ENCODE measurements around the gene PIP4K2A. TPM values are rescaled to one million over a fixed set of nuclear protein-coding genes. Genes with fewer than 3 reads are reported as not detected.

PIP4K2A gene
- total RNA-seq, 1 donor from 2014 or later, result 22.4 TPM

GRCh38 chr10:22727112-22727511, 12.7 kb upstream of the PIP4K2A start:
- Mint-ChIP-seq H3K27me3 (no peaks in the 10 kb centered on the region), H3K36me3 (ENCODE audit: insufficient read depth) (no peaks in the 10 kb centered on the region), H3K4me3 (ENCODE audit: low read depth) (no peak overlapping the region), H3K9me3 (ENCODE audit: low read depth) (no peaks in the 10 kb centered on the region), H3K27ac (no peak overlapping the region), H3K4me1 (ENCODE audit: low read depth) (no peaks in the 10 kb centered on the region)
- no peak for TF ChIP-seq CTCF (IDR thresholded peaks at IDR 0.05; ENCODE audit: unreplicated experiment)
- no peak for DNase-seq (ENCODE audit: low spot score, unreplicated experiment)

GRCh38 chr10:22724773-22725172, 10.4 kb upstream of the PIP4K2A start:
- no peak overlapping the region for H3K27ac Mint-ChIP-seq
- DNase-seq (ENCODE audit: low spot score, unreplicated experiment), result no peak
- no peak for TF ChIP-seq CTCF (IDR thresholded peaks at IDR 0.05; ENCODE audit: unreplicated experiment)
- H3K4me1 Mint-ChIP-seq (ENCODE audit: low read depth), result no peaks in the 10 kb centered on the region
- H3K27me3 Mint-ChIP-seq, result no peaks in the 10 kb centered on the region
- no peaks in the 10 kb centered on the region for H3K9me3 Mint-ChIP-seq (ENCODE audit: low read depth)
- no peaks in the 10 kb centered on the region for H3K36me3 Mint-ChIP-seq (ENCODE audit: insufficient read depth)
- no peak overlapping the region for H3K4me3 Mint-ChIP-seq (ENCODE audit: low read depth)

- H3K9me3 Mint-ChIP-seq (ENCODE audit: low read depth), result no peaks in the 10 kb centered on the region
- H3K27ac Mint-ChIP-seq, result no peak overlapping the region
- DNase-seq (ENCODE audit: low spot score, unreplicated experiment), result no peak
- no peak overlapping the region for H3K4me3 Mint-ChIP-seq (ENCODE audit: low read depth)
- TF ChIP-seq CTCF (IDR thresholded peaks at IDR 0.05; ENCODE audit: unreplicated experiment), result no peak
- no peaks in the 10 kb centered on the region for H3K36me3 Mint-ChIP-seq (ENCODE audit: insufficient read depth)
- no peaks in the 10 kb centered on the region for H3K4me1 Mint-ChIP-seq (ENCODE audit: low read depth)
- H3K27me3 Mint-ChIP-seq, result peaks cover 3% of the 10 kb centered on the region
Observed at GRCh38 chr10:22723783-22724182, 9.4 kb upstream of the PIP4K2A start.

GRCh38 chr10:22723343-22723779, 9.0 kb upstream of the PIP4K2A start:
- Mint-ChIP-seq H3K27me3 (peaks cover 3% of the 10 kb centered on the region), H3K4me3 (ENCODE audit: low read depth) (no peak overlapping the region), H3K36me3 (ENCODE audit: insufficient read depth) (no peaks in the 10 kb centered on the region), H3K4me1 (ENCODE audit: low read depth) (no peaks in the 10 kb centered on the region), H3K27ac (no peak overlapping the region), H3K9me3 (ENCODE audit: low read depth) (no peaks in the 10 kb centered on the region)
- DNase-seq (ENCODE audit: low spot score, unreplicated experiment), result no peak
- no peak for TF ChIP-seq CTCF (IDR thresholded peaks at IDR 0.05; ENCODE audit: unreplicated experiment)

- no peak for DNase-seq (ENCODE audit: low spot score, unreplicated experiment)
- Mint-ChIP-seq H3K27me3 (peaks cover 3% of the 10 kb centered on the region), H3K27ac (no peak overlapping the region), H3K36me3 (ENCODE audit: insufficient read depth) (no peaks in the 10 kb centered on the region), H3K9me3 (ENCODE audit: low read depth) (no peaks in the 10 kb centered on the region), H3K4me1 (ENCODE audit: low read depth) (no peaks in the 10 kb centered on the region), H3K4me3 (ENCODE audit: low read depth) (no peak overlapping the region)
- no peak for TF ChIP-seq CTCF (IDR thresholded peaks at IDR 0.05; ENCODE audit: unreplicated experiment)
Observed at GRCh38 chr10:22722626-22723169, 8.3 kb upstream of the PIP4K2A start.
